Epithelial cell of prostate (primary cell): ENCODE measurements around the gene FLOT2.
A peak's percentile ranks its signal among the peaks of the same experiment; 100 is the strongest.

Experiments used
- DNase-seq: peaks from one replicate; pipeline ENCODE4 v3.0.0-alpha.2; 2011; ENCODE audit warnings: low read depth, low spot score
- H3K27ac ChIP-seq: fragments of 450-650 bp; 2 replicates; pipeline ENCODE4 v1.5.1; 2017; ENCODE audit warnings: mild to moderate bottlenecking

FLOT2 gene

GRCh38 chr17:28898527-28898955, 1.0 kb upstream of the FLOT2 start:
- H3K27ac ChIP-seq, result no peak overlapping the region

DNA sequence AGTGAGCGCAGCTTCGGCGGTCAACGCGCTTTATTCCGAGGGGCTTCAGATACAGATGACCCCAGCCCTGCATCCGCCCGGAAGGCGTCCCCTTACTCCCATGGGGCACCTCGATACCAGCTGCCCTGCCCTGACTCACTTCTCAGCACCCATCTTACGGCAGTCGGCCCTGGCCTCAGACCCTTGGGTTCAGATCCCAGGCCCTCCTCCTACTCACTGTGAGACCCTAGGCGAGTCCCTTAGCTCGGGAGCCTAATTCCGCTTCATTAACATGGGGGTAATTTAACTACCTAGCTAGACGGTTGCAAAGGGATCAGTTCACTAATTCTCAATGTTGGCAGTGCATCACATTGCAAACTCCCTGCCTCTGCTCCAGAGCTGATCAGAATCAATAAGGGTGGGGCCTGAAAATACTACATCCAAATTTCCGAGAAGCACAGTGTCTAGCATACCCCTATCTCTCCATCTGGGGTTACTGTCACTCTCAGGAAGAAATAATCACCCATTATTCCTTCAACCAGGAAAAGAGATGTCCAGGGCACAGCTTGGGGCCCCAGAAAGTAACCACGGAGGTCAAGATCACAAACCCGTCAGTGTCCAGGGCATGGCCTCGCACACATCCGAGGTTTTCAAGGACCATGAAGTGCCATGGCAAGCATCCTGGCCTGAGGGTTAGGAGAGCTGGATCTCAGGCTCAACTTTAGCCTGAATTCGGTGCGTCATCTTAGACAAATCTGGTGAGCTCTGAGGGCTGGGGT, 415 bp upstream of the FLOT2 start:
- DNase-seq, result no peak

More at GRCh38 chr17:28898527-28898955, 1.0 kb upstream of the FLOT2 start:
- no peak for DNase-seq

GRCh38 chr17:28896491-28896883, 1.0 kb downstream of the FLOT2 start:
- peak overlapping the region; percentile 97 for H3K27ac ChIP-seq
- DNase-seq, result no peak

More for the DNA sequence above, 415 bp upstream of the FLOT2 start:
- H3K27ac ChIP-seq, result peak overlapping the region; percentile 97

GRCh38 chr17:28895794-28896447, 1.6 kb downstream of the FLOT2 start:
- DNase-seq, result no peak
- peak overlapping the region; percentile 97 for H3K27ac ChIP-seq

DNA sequence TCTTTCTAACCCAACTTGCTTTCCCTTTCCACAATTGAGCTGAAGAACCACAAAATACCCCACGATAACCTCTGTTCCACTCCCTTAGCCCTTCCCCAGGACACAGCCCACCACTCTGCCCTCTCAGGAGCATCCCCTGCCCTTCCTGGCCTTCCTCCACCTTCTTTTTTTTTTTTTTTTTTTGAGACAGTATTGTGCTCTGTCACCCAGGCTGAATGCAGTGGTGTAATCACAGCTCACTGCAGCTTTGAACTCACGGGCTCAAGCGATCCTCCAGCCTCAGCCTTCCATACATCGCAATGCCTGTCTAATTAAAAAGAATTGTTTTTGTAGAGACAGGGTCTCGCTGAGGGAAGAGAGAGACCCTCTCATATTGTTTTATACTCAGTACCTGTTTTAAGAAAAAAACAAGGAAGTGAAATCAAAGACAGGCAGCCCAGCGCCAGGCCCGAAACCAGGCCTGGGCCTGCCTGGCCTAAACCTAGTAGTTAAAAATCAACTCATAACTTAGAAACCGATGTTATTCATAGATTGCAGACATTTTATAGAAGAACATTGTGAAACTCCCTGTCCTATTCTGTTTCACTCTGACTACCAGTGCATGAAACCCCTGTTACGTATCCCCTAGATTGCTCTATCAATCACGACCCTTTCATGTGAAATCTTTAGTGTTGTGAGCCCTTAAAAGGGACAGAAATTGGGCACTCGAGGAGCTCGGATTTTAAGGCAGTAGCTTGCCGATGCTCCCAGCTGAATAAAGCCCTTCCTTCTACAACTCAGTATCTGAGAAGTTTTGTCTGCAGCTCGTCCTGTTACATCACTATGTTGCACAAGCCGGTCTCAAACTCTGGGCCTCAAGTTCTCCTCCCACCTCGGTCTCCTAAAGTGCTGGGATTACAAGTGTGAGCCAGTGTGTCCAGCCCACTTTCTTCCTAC, 4.0 kb downstream of the FLOT2 start:
- H3K27ac ChIP-seq, result peak overlapping the region; percentile 97
- peak; percentile 43 for DNase-seq

GRCh38 chr17:28892024-28892423, 5.5 kb downstream of the FLOT2 start:
- no peak overlapping the region for H3K27ac ChIP-seq
- DNase-seq, result no peak

- no peak for DNase-seq
- no peak overlapping the region for H3K27ac ChIP-seq
Measured at GRCh38 chr17:28891201-28891600, 6.3 kb downstream of the FLOT2 start.

DNA sequence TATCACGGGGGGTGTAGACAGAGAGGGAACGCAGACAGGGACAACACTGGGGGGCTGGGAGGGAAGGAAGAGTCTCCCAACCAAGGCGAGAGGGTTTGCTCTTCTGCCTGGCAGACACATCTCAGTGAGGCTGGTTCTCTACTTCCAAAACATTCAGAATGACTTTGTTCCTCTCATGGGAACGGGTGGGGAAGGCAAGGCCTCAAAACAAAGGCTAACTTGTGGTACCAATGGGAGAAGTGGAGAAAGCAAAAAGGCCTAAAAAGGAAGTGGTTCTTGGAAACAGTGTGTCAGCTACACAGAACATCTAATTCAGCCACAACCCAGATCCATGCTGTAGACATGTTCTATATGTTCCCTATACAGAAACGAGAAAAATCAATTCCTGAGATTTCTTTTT, 7.5 kb downstream of the FLOT2 start:
- no peak for DNase-seq
- H3K27ac ChIP-seq, result no peak overlapping the region

DNA sequence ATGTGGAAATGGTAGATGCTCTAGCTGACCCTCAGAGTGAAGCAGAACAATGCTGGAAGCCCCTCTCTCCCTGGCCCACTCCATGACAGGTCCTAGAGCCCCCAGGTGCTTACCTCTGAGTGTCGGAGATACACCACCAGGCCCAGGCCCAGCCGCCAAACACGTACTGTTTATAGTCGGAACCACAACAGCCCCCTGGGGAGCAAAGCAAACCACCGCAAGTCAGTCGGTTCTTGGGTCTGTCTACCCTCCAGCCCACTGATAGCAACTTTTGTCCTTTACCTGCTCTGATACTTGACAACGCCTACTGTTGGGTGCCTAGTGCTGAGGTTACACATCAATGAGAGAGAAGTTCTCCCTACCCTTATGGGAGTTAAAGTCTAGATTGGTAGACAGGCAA, 8.7 kb downstream of the FLOT2 start:
- no peak for DNase-seq
- H3K27ac ChIP-seq, result no peak overlapping the region

- H3K27ac ChIP-seq, result no peak overlapping the region
- no peak for DNase-seq
Measured at GRCh38 chr17:28887871-28888471, 9.6 kb downstream of the FLOT2 start.

GRCh38 chr17:28885951-28886350, 11.6 kb downstream of the FLOT2 start:
- DNase-seq, result no peak
- H3K27ac ChIP-seq, result no peak overlapping the region

- no peak overlapping the region for H3K27ac ChIP-seq
- no peak for DNase-seq
Measured at GRCh38 chr17:28885363-28885762, 12.2 kb downstream of the FLOT2 start.

DNA sequence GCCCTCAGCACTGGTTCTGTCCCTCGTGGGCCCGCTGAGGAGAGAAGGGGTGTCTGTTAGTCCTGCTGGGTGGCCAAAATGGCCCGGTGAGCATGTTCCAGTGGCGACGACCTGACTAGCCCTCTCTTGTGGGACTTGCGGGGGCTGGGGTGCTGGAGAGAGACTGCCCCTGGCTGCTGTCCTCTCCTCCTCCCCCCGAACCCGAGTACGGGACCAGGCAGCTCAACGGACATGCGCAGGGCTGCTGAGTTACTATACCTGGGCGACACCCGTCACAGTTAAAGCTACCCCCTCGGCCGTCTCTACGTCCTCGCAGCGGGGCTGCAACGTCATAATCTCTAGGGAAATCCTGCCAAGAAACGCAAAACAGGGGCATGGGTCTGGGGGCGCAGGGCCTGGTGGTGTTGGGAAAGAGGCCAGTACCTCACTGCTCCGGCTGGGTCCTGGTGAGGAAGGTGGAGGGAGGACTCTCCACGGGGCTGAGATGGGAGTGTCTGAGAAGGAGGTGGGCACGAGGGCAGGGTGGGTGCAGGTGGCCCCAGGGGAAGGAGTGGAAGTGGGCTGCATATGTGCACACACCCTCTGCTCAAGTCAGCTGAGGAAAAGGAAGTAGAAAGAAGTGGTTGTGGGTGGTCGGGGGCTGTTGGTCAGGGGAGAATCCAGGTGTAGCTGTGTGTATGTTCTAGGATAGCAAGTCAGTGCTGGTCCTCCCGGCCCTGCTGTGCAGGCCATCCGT, 13.4 kb downstream of the FLOT2 start:
- no peak overlapping the region for H3K27ac ChIP-seq
- DNase-seq, result no peak

DNA sequence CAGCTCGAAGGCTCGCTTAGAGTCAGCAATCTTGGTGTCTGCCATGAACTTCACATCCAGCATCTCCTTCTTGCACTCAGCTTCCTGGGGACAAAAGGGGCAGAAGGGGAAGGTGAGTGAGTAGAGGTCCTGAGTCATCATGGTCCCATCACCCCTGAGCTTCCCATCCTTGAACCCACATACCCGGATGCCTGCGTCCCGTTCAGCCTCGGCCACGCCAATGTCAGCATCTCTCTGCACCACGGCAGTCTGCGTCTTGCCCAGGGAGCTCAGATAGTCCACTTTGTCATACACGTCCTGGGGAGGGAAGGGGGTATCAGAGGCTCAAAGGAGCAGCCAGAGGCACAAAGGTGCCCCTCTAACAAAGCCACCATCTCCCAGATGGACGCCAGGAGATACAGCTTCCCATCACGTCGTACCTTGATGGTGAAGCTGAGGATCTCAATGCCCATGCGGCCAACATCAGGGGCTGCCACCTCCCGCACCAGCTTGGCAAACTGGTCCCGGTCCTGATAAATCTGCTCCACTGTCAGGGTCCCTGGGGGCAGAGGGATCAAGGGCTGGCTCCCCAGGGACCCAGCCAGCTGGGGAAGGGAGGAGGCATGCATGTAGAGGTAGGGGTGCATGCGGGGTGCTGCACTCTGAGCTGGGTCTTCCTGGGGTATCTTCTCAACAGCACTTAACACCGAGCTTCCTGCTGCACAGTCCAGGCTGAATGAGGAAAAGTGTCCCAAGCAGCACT, 15.2 kb downstream of the FLOT2 start:
- no peak overlapping the region for H3K27ac ChIP-seq
- no peak for DNase-seq

DNA sequence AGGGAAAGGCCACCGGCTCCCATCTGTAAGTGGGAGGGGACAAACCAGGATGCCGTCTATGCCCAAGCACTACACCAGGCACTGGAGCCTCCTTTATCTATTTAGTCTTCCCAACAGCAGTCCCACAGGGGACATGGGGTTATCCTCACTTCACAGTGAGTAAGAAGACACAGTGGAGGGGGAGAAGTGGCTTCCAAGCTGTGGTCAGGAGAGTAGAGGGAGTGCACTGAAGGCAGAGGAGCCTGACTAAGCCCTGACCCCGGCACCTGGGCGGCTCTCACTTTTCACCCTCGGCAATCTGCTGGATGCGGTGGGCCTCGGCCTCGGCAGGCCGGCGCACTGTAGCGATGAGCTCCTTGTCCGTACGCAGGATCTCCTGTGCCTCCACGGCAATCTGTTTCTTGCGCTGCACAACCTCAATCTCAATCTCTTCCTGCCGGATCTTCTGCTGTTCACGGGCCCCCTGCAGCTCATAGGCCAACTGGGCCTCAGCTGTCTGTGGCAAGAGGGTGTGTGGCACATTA, 15.9 kb downstream of the FLOT2 start:
- no peak for DNase-seq
- no peak overlapping the region for H3K27ac ChIP-seq

GRCh38 chr17:28880572-28880945, 17.0 kb downstream of the FLOT2 start:
- no peak overlapping the region for H3K27ac ChIP-seq
- DNase-seq, result no peak

- H3K27ac ChIP-seq, result peak overlapping the region; percentile 72
- no peak for DNase-seq
Measured at GRCh38 chr17:28879886-28880571, 17.5 kb downstream of the FLOT2 start.

GRCh38 chr17:28878981-28879380, 18.6 kb downstream of the FLOT2 start:
- H3K27ac ChIP-seq, result peak overlapping the region; percentile 72
- DNase-seq, result no peak
